ENCODE measurements around the gene TFF1. TPM values are rescaled to one million over a fixed set of nuclear protein-coding genes. Genes with fewer than 3 reads are reported as not detected.
"Not testable (repeated sequence)": the region's sequence is repeated elsewhere in the genome, so short reads cannot be mapped to it uniquely, and the experiment has no call there.

The TFF1 gene
- total RNA-seq, 1 donor from 2014 or later, result not detected

DNA sequence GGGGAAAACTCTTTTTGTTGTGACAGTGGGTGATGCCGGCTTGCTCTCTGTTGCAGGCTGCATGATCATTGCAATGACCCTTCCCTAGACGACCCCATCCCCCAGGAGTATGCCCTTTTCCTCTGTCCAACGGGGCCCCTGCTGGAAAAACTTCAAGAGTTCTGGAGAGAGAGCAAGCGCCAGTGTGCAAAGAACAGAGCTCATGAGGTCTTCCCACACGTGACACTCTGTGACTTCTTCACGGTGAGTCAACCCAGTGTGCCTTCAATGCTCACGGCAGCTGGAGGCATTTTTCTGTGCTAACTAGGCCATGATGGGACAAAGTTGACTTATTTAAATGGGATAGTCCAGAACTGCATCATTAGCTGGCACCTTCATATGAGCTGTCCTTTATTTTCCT lies 43.0 kb upstream of the TFF1 start:
- Histone ChIP-seq H3K4me3 (no peak overlapping the region), H3K27ac (no peak overlapping the region), H3K9me3 (ENCODE audit: low read depth) (no peaks in the 10 kb centered on the region), H3K9ac (no peak overlapping the region), H3K27me3 (no peaks in the 10 kb centered on the region), H2AFZ (replicated peaks) (no peak overlapping the region), H3F3A (ENCODE audit: low read depth) (peaks cover 4% of the 10 kb centered on the region), H3K79me2 (ENCODE audit: low read depth) (no peaks in the 10 kb centered on the region), H4K20me1 (ENCODE audit: low read depth) (no peaks in the 10 kb centered on the region), H3K4me1 (peaks cover 9% of the 10 kb centered on the region), H3K36me3 (no peaks in the 10 kb centered on the region), H3K4me2 (no peak overlapping the region)
- TF ChIP-seq, protein P1, sequence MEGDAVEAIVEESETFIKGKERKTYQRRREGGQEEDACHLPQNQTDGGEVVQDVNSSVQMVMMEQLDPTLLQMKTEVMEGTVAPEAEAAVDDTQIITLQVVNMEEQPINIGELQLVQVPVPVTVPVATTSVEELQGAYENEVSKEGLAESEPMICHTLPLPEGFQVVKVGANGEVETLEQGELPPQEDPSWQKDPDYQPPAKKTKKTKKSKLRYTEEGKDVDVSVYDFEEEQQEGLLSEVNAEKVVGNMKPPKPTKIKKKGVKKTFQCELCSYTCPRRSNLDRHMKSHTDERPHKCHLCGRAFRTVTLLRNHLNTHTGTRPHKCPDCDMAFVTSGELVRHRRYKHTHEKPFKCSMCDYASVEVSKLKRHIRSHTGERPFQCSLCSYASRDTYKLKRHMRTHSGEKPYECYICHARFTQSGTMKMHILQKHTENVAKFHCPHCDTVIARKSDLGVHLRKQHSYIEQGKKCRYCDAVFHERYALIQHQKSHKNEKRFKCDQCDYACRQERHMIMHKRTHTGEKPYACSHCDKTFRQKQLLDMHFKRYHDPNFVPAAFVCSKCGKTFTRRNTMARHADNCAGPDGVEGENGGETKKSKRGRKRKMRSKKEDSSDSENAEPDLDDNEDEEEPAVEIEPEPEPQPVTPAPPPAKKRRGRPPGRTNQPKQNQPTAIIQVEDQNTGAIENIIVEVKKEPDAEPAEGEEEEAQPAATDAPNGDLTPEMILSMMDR (IDR thresholded peaks at IDR 0.05), result no peak
- TF ChIP-seq EZH2phosphoT487 (IDR thresholded peaks at IDR 0.05) (no peak), EZH2 (IDR thresholded peaks at IDR 0.05) (no peak)
- no peak for DNase-seq (ENCODE audit: low spot score)
- Mint-ChIP-seq H3K27ac (peak overlapping the region; percentile 31), H3K4me3 (no peak overlapping the region), H3K9me3 (no peaks in the 10 kb centered on the region), H3K36me3 (no peaks in the 10 kb centered on the region), H3K27me3 (ENCODE audit: insufficient read depth, low read depth) (peaks cover 7% of the 10 kb centered on the region), H3K4me1 (peaks cover 17% of the 10 kb centered on the region)

DNA sequence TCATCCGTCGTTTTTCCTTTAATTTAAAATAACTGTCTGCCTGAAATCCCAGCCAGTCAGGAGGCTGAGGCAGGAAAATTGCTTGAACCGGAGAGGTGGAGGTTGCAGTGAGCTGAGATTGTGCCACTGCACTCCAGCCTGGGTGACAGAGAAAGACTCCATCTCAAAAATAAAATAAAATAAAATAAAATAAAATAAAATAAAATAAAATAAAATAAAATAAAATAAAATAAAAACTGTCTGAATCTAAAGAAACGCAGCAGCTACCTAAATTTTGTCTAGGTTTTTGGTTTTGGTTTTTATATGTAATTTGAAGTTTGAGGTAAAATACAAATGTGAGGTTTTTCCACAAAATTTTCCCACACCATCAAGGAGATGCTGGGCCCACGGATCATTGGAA lies 42.4 kb upstream of the TFF1 start:
- H3K27ac Mint-ChIP-seq; H3K27me3 Mint-ChIP-seq (ENCODE audit: insufficient read depth, low read depth); H3K9ac ChIP-seq; H3K36me3 ChIP-seq; H2AFZ ChIP-seq (replicated peaks); H3K36me3 Mint-ChIP-seq; DNase-seq (ENCODE audit: low spot score); H4K20me1 ChIP-seq (ENCODE audit: low read depth); H3K27me3 ChIP-seq; H3F3A ChIP-seq (ENCODE audit: low read depth); H3K4me3 ChIP-seq; H3K9me3 ChIP-seq (ENCODE audit: low read depth); H3K79me2 ChIP-seq (ENCODE audit: low read depth); H3K27ac ChIP-seq; H3K4me3 Mint-ChIP-seq; H3K4me2 ChIP-seq; H3K9me3 Mint-ChIP-seq: not testable (repeated sequence)
- peaks cover 10% of the 10 kb centered on the region for H3K4me1 ChIP-seq
- H3K4me1 Mint-ChIP-seq, result peaks cover 14% of the 10 kb centered on the region

DNA sequence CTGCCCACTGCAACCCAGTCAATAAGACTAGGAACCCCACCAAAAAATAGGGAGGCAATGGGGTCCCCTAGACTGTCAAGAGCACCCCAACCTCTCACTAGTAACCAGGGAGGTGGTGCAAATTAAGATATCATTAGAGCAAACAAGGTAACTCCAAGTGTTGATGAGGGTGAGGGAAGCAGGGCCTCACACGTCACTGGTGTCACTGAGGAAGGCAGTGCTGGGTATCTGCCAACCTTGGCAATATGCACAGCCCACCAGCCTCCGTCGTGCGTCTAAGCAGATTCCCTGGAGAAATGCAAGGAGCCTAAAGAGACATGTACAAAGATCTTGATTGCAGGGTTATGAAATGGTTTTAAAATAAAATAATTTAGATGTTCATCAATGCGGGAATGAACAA lies 41.1 kb upstream of the TFF1 start:
- no peak for TF ChIP-seq EZH2 (IDR thresholded peaks at IDR 0.05)
- TF ChIP-seq, protein P1 (IDR thresholded peaks at IDR 0.05), result no peak
- TF ChIP-seq EZH2phosphoT487 (IDR thresholded peaks at IDR 0.05), result no peak
- peak overlapping the region; percentile 40 for H3K4me3 Mint-ChIP-seq

DNA sequence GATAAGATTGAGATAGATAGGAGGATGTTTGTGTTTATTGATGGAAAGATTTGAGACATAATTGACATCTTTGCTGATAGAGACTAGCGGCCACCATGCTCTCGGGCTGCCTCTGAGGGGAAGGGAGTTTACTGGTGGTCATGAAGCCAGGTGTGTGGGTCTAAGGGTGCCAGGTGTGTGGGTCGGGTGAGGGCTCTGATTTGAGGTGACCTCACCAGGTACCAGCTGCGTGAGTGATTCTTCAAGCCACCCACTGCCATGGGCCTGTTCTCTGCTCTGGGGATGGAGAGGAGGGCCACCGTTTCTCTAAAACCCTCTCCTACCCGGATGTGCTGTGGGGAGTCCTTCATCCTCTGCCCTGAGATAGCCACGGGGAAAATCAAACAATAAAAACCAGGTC lies 40.5 kb upstream of the TFF1 start:
- DNase-seq (ENCODE audit: low spot score), result no peak
- Histone ChIP-seq H2AFZ (replicated peaks) (no peak overlapping the region), H3K4me2 (no peak overlapping the region), H3K27ac (no peak overlapping the region), H3K36me3 (no peaks in the 10 kb centered on the region), H3K79me2 (ENCODE audit: low read depth) (no peaks in the 10 kb centered on the region), H3K9ac (no peak overlapping the region), H4K20me1 (ENCODE audit: low read depth) (no peaks in the 10 kb centered on the region), H3K4me3 (no peak overlapping the region), H3K27me3 (no peaks in the 10 kb centered on the region), H3F3A (ENCODE audit: low read depth) (peaks cover 4% of the 10 kb centered on the region), H3K4me1 (peaks cover 10% of the 10 kb centered on the region), H3K9me3 (ENCODE audit: low read depth) (no peaks in the 10 kb centered on the region)
- H3K4me1 Mint-ChIP-seq, result peaks cover 13% of the 10 kb centered on the region
- no peak overlapping the region for H3K27ac Mint-ChIP-seq
- peaks cover 5% of the 10 kb centered on the region for H3K27me3 Mint-ChIP-seq (ENCODE audit: insufficient read depth, low read depth)
- TF ChIP-seq EZH2phosphoT487 (IDR thresholded peaks at IDR 0.05) (no peak), EZH2 (IDR thresholded peaks at IDR 0.05) (no peak)
- TF ChIP-seq, protein P1 (IDR thresholded peaks at IDR 0.05), result no peak
- H3K36me3 Mint-ChIP-seq, result no peaks in the 10 kb centered on the region
- no peak overlapping the region for H3K4me3 Mint-ChIP-seq
- H3K9me3 Mint-ChIP-seq, result no peaks in the 10 kb centered on the region

More for the DNA sequence above, 41.1 kb upstream of the TFF1 start:
- H3K9me3 Mint-ChIP-seq, result no peaks in the 10 kb centered on the region
- H3K4me1 ChIP-seq, result peaks cover 10% of the 10 kb centered on the region
- H3K27me3 ChIP-seq, result no peaks in the 10 kb centered on the region
- DNase-seq (ENCODE audit: low spot score), result no peak
- no peaks in the 10 kb centered on the region for H3K36me3 Mint-ChIP-seq
- H3K27ac ChIP-seq, result no peak overlapping the region
- no peaks in the 10 kb centered on the region for H4K20me1 ChIP-seq (ENCODE audit: low read depth)
- H3K9ac ChIP-seq, result no peak overlapping the region
- peaks cover 13% of the 10 kb centered on the region for H3K4me1 Mint-ChIP-seq
- peaks cover 4% of the 10 kb centered on the region for H3F3A ChIP-seq (ENCODE audit: low read depth)
- no peaks in the 10 kb centered on the region for H3K9me3 ChIP-seq (ENCODE audit: low read depth)
- no peaks in the 10 kb centered on the region for H3K79me2 ChIP-seq (ENCODE audit: low read depth)
- H3K27me3 Mint-ChIP-seq (ENCODE audit: insufficient read depth, low read depth), result peaks cover 5% of the 10 kb centered on the region
- H3K36me3 ChIP-seq, result no peaks in the 10 kb centered on the region
- H3K4me3 ChIP-seq, result no peak overlapping the region
- no peak overlapping the region for H3K27ac Mint-ChIP-seq
- H2AFZ ChIP-seq (replicated peaks), result no peak overlapping the region
- H3K4me2 ChIP-seq, result no peak overlapping the region

Data from neural progenitor cell (in vitro differentiated cells).